HCT116 (cell line): ENCODE data around the gene CFAP99. TPM values are rescaled to one million over a fixed set of nuclear protein-coding genes. Genes with fewer than 3 reads are reported as not detected.

Experiments used
- ATAC-seq: fragments of 200-7000 bp; cut with Tn5 transposase; 2 replicates; pipeline ENCODE4 v1.9.1; 2020; ENCODE audit warnings: mild to moderate bottlenecking, moderate library complexity
- BruUV-seq: library from RNA; stranded (reverse); fragments of 400-500 nt; replicated peaks from 2 replicates; lab custom pipeline; 2021; lab: Mats Ljungman, UMichigan
- CTCF ChIA-PET: fragments of 300-600 bp; sonication (Branson Sonifier 250); formaldehyde crosslinking; loops from one replicate; lab custom pipeline; 2021; ENCODE audit warnings: antibody characterized with exemption; lab: Charles Lee
- POLR2A ChIA-PET: fragments of 300-600, 350-600 bp; sonication (Branson Sonifier 250); formaldehyde crosslinking; loops from one replicate; lab custom pipeline; 2021; ENCODE audit warnings: antibody characterized with exemption; lab: Charles Lee
- RAD21 ChIA-PET, 2 experiments: fragments of 300-600 bp; sonication (Branson Sonifier 250); formaldehyde crosslinking; loops; one replicate each; lab custom pipeline; 2023; ENCODE audit warnings: low total read pairs in 2 of 2; ENCODE audit not compliant: uncharacterized antibody in 2 of 2, unreplicated experiment in 2 of 2, low non-redundant PET in 1 of 2; lab: Charles Lee
- DNase-seq: peaks from one replicate; pipeline ENCODE4 v3.0.0-alpha.2; 2010; ENCODE audit warnings: low read depth, low spot score
- H2AFZ ChIP-seq: fragments of 200-600 bp; shearing (Covaris generic), sonication (generic); 2 replicates; pipeline ENCODE4 v1.6.1; 2017; ENCODE audit warnings: low read depth, mixed run types, mixed read lengths, antibody characterized with exemption, low read length; ENCODE audit not compliant: poor library complexity, severe bottlenecking
- H3K27ac ChIP-seq: 2 replicates; pipeline ENCODE4 v1.5.1; 2012; ENCODE audit warnings: low read depth, low read length
- H3K27me3 ChIP-seq: fragments of 200-600 bp; sonication (generic); 2 replicates; pipeline ENCODE4 v1.6.1; 2016; ENCODE audit warnings: mixed run types, low read length, mixed read lengths; ENCODE audit not compliant: insufficient read depth
- H3K36me3 ChIP-seq, 2 experiments: fragments of 200-500 bp in 1 of 2; fragments of 200-600 bp in 1 of 2; sonication (Bioruptor generic) in 1 of 2; sonication (generic) in 1 of 2; 2 replicates each; pipeline versions ENCODE4 v1.5.1 to v1.6.1; 2014 to 2016; ENCODE audit warnings: low read length in 2 of 2, inconsistent platforms in 1 of 2, mixed read lengths in 1 of 2, mixed run types in 1 of 2; ENCODE audit not compliant: insufficient read depth in 2 of 2, control insufficient read depth in 1 of 2
- H3K4me1 ChIP-seq, 2 experiments: fragments of 200-600 bp in 1 of 2; sonication (generic) in 1 of 2; 2 replicates each; pipeline versions ENCODE4 v1.5.1 to v1.6.1; 2012 to 2017; ENCODE audit warnings: low read length in 2 of 2, inconsistent platforms in 1 of 2, mild to moderate bottlenecking in 1 of 2, mixed read lengths in 1 of 2, mixed run types in 1 of 2, moderate library complexity in 1 of 2; ENCODE audit not compliant: insufficient read depth in 2 of 2, control insufficient read depth in 1 of 2
- H3K4me2 ChIP-seq: fragments of 200-600 bp; sonication (generic); 2 replicates; pipeline ENCODE4 v1.6.1; 2017; ENCODE audit warnings: mixed run types, low read length, mixed read lengths
- H3K4me3 ChIP-seq, 2 experiments: fragments of 200-600 bp in 1 of 2; sonication (generic) in 1 of 2; replicated peaks in 1 of 2; 2 replicates each; pipeline ENCODE4 v1.5.1; 2011 to 2016; ENCODE audit warnings: low read length in 2 of 2, control low read depth in 1 of 2, low read depth in 1 of 2, mild to moderate bottlenecking in 1 of 2, mixed read lengths in 1 of 2, mixed run types in 1 of 2
- H3K79me2 ChIP-seq: fragments of 200-600 bp; sonication (generic); 2 replicates; pipeline ENCODE4 v1.6.1; 2017; ENCODE audit warnings: mild to moderate bottlenecking, mixed run types, low read length, moderate library complexity, mixed read lengths; ENCODE audit not compliant: insufficient read depth
- H3K9ac ChIP-seq: fragments of 200-600 bp; sonication (generic); 2 replicates; pipeline ENCODE4 v1.6.1; 2016; ENCODE audit warnings: low read length, mixed read lengths
- H3K9me2 ChIP-seq: fragments of 200-600 bp; sonication (generic), shearing (Covaris generic); 2 replicates; pipeline ENCODE4 v1.6.1; 2017; ENCODE audit warnings: mixed run types, mild to moderate bottlenecking, moderate library complexity; ENCODE audit not compliant: insufficient read depth
- H3K9me3 ChIP-seq, 2 experiments: fragments of 200-500 bp in 1 of 2; fragments of 200-600 bp in 1 of 2; sonication (Bioruptor generic) in 1 of 2; sonication (generic) in 1 of 2; 2 replicates each; pipeline ENCODE4 v1.6.1; 2014 to 2017; ENCODE audit warnings: low read length in 2 of 2, mixed read lengths in 2 of 2, inconsistent platforms in 1 of 2, low read depth in 1 of 2, mild to moderate bottlenecking in 1 of 2, mixed run types in 1 of 2, moderate library complexity in 1 of 2; ENCODE audit not compliant: control insufficient read depth in 1 of 2, insufficient read depth in 1 of 2
- H4K20me1 ChIP-seq: fragments of 200-600 bp; sonication (generic), shearing (Covaris generic); 2 replicates; pipeline ENCODE4 v1.6.1; 2017; ENCODE audit warnings: mixed run types, mild to moderate bottlenecking, moderate library complexity; ENCODE audit not compliant: insufficient read depth
- CBX3 ChIP-seq: IDR thresholded peaks from 2 replicates; pipeline ENCODE4 v1.6.1; 2012; ENCODE audit warnings: low read depth
- ELF1 ChIP-seq: IDR thresholded peaks from 2 replicates; pipeline ENCODE4 v1.6.1; 2012; ENCODE audit warnings: low read depth, borderline replicate concordance
- EZH2phosphoT487 ChIP-seq: fragments of 200-600 bp; IDR thresholded peaks from 2 replicates; pipeline ENCODE4 v1.6.1; 2018; ENCODE audit warnings: antibody characterized with exemption, borderline replicate concordance
- FOSL1 ChIP-seq: IDR thresholded peaks from 2 replicates; pipeline ENCODE4 v1.6.1; 2012; ENCODE audit warnings: low read depth
- POLR2A ChIP-seq: IDR thresholded peaks from 2 replicates; pipeline ENCODE4 v1.7.0; 2011; ENCODE audit warnings: borderline replicate concordance; ENCODE audit not compliant: insufficient read depth, insufficient read length; ENCODE audit errors: extremely low read depth
- POLR2AphosphoS5 ChIP-seq: IDR thresholded peaks from 2 replicates; pipeline ENCODE4 v1.6.1; 2011; ENCODE audit warnings: mild to moderate bottlenecking, low read depth, low read length, moderate library complexity
- RAD21 ChIP-seq: IDR thresholded peaks from 2 replicates; pipeline ENCODE4 v1.6.1; 2012; ENCODE audit warnings: low read depth, mild to moderate bottlenecking
- REST ChIP-seq: IDR thresholded peaks from 2 replicates; pipeline ENCODE4 v1.6.1; 2012; ENCODE audit warnings: low read depth
- SIN3A ChIP-seq: IDR thresholded peaks from 2 replicates; pipeline ENCODE4 v1.6.1; 2012; ENCODE audit warnings: low read depth
- SRF ChIP-seq: IDR thresholded peaks from 2 replicates; pipeline ENCODE4 v1.6.1; 2012; ENCODE audit warnings: low read depth
- TCF7L2 ChIP-seq: IDR thresholded peaks from 2 replicates; pipeline ENCODE4 v1.7.0; 2011; ENCODE audit warnings: borderline replicate concordance, inconsistent platforms; ENCODE audit not compliant: insufficient read depth, insufficient read length; ENCODE audit errors: extremely low read depth
- YY1 ChIP-seq: IDR thresholded peaks from 2 replicates; pipeline ENCODE4 v1.6.1; 2011; ENCODE audit warnings: low read length, low read depth, moderate library complexity, mild to moderate bottlenecking; ENCODE audit not compliant: insufficient replicate concordance; ENCODE audit errors: extremely low read depth
- ZBTB33 ChIP-seq: IDR thresholded peaks from 2 replicates; pipeline ENCODE4 v1.6.1; 2011; ENCODE audit warnings: mild to moderate bottlenecking, low read length, moderate library complexity; ENCODE audit not compliant: insufficient replicate concordance; ENCODE audit errors: extremely low read depth
- ZFX ChIP-seq: fragments of 450-650 bp; IDR thresholded peaks from 2 replicates; pipeline ENCODE4 v1.6.1; 2017
- intact Hi-C: fragments of 100-400 bp; cut with micrococcal nuclease; formaldehyde crosslinking; loops from 2 replicates; pipeline ENCODE4 v1.10.0; 2022
- total RNA-seq: library from RNA; stranded (reverse); gene quantifications from one replicate; pipeline ENCODE4 v1.2.1, GENCODE V29; 2021; ENCODE audit not compliant: unreplicated experiment

Gene CFAP99
- total RNA-seq, 1 experiment from 2014 or later, result 0.42 TPM

- Histone ChIP-seq H3K4me1 (0 out of 4 replicates have a peak, but pooled peaks cover 0 to 3% of the 10 kb centered on the region in 2 experiments), H3K27ac (no peak overlapping the region), H3K9ac (no peak overlapping the region), H3K9me2 (no peaks in the 10 kb centered on the region), H3K9me3 (no peaks in the 10 kb centered on the region), H3K36me3 (no peaks in the 10 kb centered on the region)
- no peak for DNase-seq
- RAD21 ChIA-PET, result no interaction called here
- TF ChIP-seq REST (no peak), SRF (no peak), CBX3 (no peak), POLR2A (no peak), ELF1 (no peak)
- TF ChIP-seq, all 23 proteins: peak for 0
- BruUV-seq, result no TSS peak
- no peak for ATAC-seq
- intact Hi-C loops, result no loop called here
- POLR2A ChIA-PET, result no interaction called here
- Histone ChIP-seq H2AFZ (no peak overlapping the region), H3K4me2 (no peak overlapping the region), H3K4me3 (no peak overlapping the region), H3K79me2 (no peaks in the 10 kb centered on the region), H3K27me3 (no peaks in the 10 kb centered on the region), H4K20me1 (no peaks in the 10 kb centered on the region)
- CTCF ChIA-PET, result no interaction called here
Observed at GRCh38 chr4:2383760-2384159, 35.0 kb upstream of the CFAP99 start.

GRCh38 chr4:2384245-2384644, 34.5 kb upstream of the CFAP99 start:
- intact Hi-C loops, result no loop called here
- Histone ChIP-seq H3K4me3 (no peak overlapping the region), H3K4me2 (no peak overlapping the region), H2AFZ (no peak overlapping the region), H3K27ac (no peak overlapping the region), H3K9ac (no peak overlapping the region), H3K79me2 (no peaks in the 10 kb centered on the region), H3K9me3 (no peaks in the 10 kb centered on the region), H4K20me1 (no peaks in the 10 kb centered on the region), H3K9me2 (no peaks in the 10 kb centered on the region), H3K36me3 (no peaks in the 10 kb centered on the region), H3K4me1 (no peaks in the 10 kb centered on the region), H3K27me3 (no peaks in the 10 kb centered on the region)
- ChIA-PET CTCF (no interaction called here), RAD21 (no interaction called here), POLR2A (no interaction called here)
- ATAC-seq (no peak), DNase-seq (no peak)
- no TSS peak for BruUV-seq
- TF ChIP-seq FOSL1 (no peak), POLR2AphosphoS5 (no peak), ZBTB33 (no peak), TCF7L2 (no peak), RAD21 (no peak), CBX3 (no peak), SIN3A (no peak), YY1 (no peak), ZFX (no peak), EZH2phosphoT487 (no peak), POLR2A (no peak)
